GM12878 (cell line): ENCODE data around the gene ANKRD34A. TPM values are rescaled to one million over a fixed set of nuclear protein-coding genes. Genes with fewer than 3 reads are reported as not detected.

ENCODE experiments used
- ATF7 ChIP-seq: fragments of 450-650 bp; IDR thresholded peaks from 2 replicates; pipeline ENCODE4 v1.6.1; 2016; ENCODE audit warnings: low read depth, mild to moderate bottlenecking
- CBX3 ChIP-seq: fragments of 200-600 bp; sonication (generic); IDR thresholded peaks from 2 replicates; pipeline ENCODE4 v1.6.1; 2016; ENCODE audit warnings: low read depth, borderline replicate concordance
- CREM ChIP-seq: IDR thresholded peaks from 2 replicates; pipeline ENCODE4 v1.6.1; 2014; ENCODE audit warnings: antibody characterized with exemption, low read depth
- ETV6 ChIP-seq, 2 experiments: fragments of 450-650 bp in 1 of 2; IDR thresholded peaks in 1 of 2; conservative IDR thresholded peaks in 1 of 2; 2 replicates each; pipeline ENCODE4 v1.6.1; 2014; ENCODE audit warnings: antibody characterized with exemption in 1 of 2, borderline replicate concordance in 1 of 2, low read depth in 1 of 2, mild to moderate bottlenecking in 1 of 2, moderate library complexity in 1 of 2
- EZH2 ChIP-seq: IDR thresholded peaks from 2 replicates; pipeline ENCODE4 v1.6.1; 2012; ENCODE audit warnings: low read depth, mild to moderate bottlenecking, control low read depth, inconsistent platforms, low read length, borderline replicate concordance; ENCODE audit not compliant: control insufficient read depth
- GABPA ChIP-seq: IDR thresholded peaks from 2 replicates; pipeline ENCODE4 v1.6.1; 2014; ENCODE audit warnings: antibody characterized with exemption, low read depth, mild to moderate bottlenecking, inconsistent platforms
- HSF1 ChIP-seq: fragments of 150-350 bp; IDR thresholded peaks from 2 replicates; pipeline ENCODE4 v1.6.1; 2014; ENCODE audit warnings: mild to moderate bottlenecking, low read depth, low read length
- KLF5 ChIP-seq: fragments of 450-650 bp; IDR thresholded peaks from 2 replicates; pipeline ENCODE4 v1.6.1; 2014; ENCODE audit warnings: mild to moderate bottlenecking; ENCODE audit not compliant: partially characterized antibody
- MEF2A ChIP-seq: IDR thresholded peaks from 2 replicates; pipeline ENCODE4 v1.6.1; 2011; ENCODE audit warnings: low read depth, mild to moderate bottlenecking, low read length, moderate library complexity; ENCODE audit not compliant: insufficient read depth
- SIX5 ChIP-seq: IDR thresholded peaks from 2 replicates; pipeline ENCODE4 v1.6.1; 2011; ENCODE audit warnings: mild to moderate bottlenecking, low read depth, low read length, moderate library complexity; ENCODE audit not compliant: severe bottlenecking
- ZNF217 ChIP-seq: fragments of 450-650 bp; IDR thresholded peaks from 2 replicates; pipeline ENCODE4 v1.6.1; 2017; ENCODE audit warnings: antibody characterized with exemption, mild to moderate bottlenecking
- ZNF384 ChIP-seq: IDR thresholded peaks from 2 replicates; pipeline ENCODE4 v1.6.1; 2012; ENCODE audit warnings: low read depth, mild to moderate bottlenecking, low read length, improper control_type of control experiment, borderline replicate concordance
- ZNF687 ChIP-seq: fragments of 450-650 bp; IDR thresholded peaks from 2 replicates; pipeline ENCODE4 v1.6.1; 2017; ENCODE audit warnings: mild to moderate bottlenecking, moderate library complexity
- ZSCAN29 ChIP-seq: fragments of 450-650 bp; IDR thresholded peaks from 2 replicates; pipeline ENCODE4 v1.6.1; 2017; ENCODE audit warnings: mild to moderate bottlenecking, moderate library complexity
- polyA plus RNA-seq, 11 experiments: library from polyadenylated mRNA; depleted of rRNA in 4 of 11; unstranded in 6 of 11; stranded (reverse) in 5 of 11; fragments of >200 nt; fragmentation: Nextera tagmentation in 4 of 11; fragmentation: Illumina TruSeq in 1 of 11; extraction: Ambion mirVana in 4 of 11; extraction: Trizol in 1 of 11; gene quantifications; 1 replicate in 1 of 11; 2 replicates in 10 of 11; pipeline versions ENCODE4 v1.2.1 to v1.2.3, GENCODE V29; 2011 to 2016; ENCODE audit warnings: inconsistent platforms in 2 of 11, missing spikeins in 2 of 11, low read depth in 1 of 11
- total RNA-seq, 4 experiments: library from RNA; depleted of rRNA in 3 of 4; stranded (reverse); fragments of >200 nt in 3 of 4; fragmentation: Illumina TruSeq in 1 of 4; extraction: Trizol in 1 of 4; gene quantifications; 2 replicates each; pipeline versions ENCODE4 v1.2.1 to v1.2.3, GENCODE V29; 2013 to 2021
- TF ChIP-seq, protein P1 (sequence below): fragments of 450-650 bp; IDR thresholded peaks from 2 replicates; pipeline ENCODE4 v1.6.1; 2017; ENCODE audit warnings: low read depth, mild to moderate bottlenecking, moderate library complexity
- TF ChIP-seq, protein P2 (sequence below): fragments of 450-650 bp; IDR thresholded peaks from 2 replicates; pipeline ENCODE4 v1.6.1; 2017; ENCODE audit warnings: mild to moderate bottlenecking, low read depth, inconsistent platforms; ENCODE audit not compliant: poor library complexity, severe bottlenecking
- TF ChIP-seq, protein P3 (sequence below): fragments of 450-650 bp; IDR thresholded peaks from 2 replicates; pipeline ENCODE4 v1.6.1; 2017; ENCODE audit warnings: borderline replicate concordance

Gene ANKRD34A
- total and polyA plus RNA-seq, 10 of the 15 experiments (the other 5 are each of a cell fraction or from before 2014, with no cell fraction given), result 0.40 to 3.5 (median 1.6) TPM

DNA sequence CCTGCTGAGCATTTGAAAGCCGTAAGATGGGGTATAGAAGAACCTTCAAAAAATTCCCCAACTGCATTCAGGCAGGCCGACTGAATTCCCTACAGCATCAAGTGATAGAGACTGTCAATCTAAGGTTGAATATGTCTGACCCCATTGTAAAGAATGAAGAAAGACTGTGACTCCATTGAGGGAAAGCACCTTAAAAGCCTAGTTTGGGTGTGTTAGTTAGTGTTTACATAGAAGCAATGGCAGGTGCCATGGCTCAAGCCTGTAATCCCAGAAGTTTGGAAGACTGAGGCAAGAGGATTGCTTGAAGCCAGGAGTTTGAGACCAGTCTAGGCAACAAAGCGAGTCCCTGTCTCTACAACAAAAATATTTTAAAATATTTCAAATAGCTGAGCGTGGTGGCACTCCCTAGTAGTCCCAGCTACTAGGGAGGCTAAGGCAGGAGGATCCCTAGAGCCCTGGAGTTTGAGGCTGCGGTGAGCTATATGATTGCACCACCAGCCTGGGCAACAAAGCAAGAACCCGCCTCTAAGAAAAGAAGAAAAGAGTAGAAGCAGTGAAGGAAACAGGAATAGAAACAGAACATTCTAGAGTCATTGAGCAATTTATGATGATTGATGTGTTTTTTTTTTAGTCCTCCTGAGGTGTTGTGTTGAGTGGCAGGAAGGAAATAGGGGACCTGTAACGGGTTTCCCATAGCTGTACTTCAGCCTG lies 15.5 kb upstream of the ANKRD34A start (continued):
- TF ChIP-seq ZNF687, result no peak
- peak; percentile 95 for TF ChIP-seq HSF1
- TF ChIP-seq SIX5, result no peak
- no peak; the same call in 1 of the 2 replicates for TF ChIP-seq ATF7
- TF ChIP-seq KLF5, result no peak
- no peak for TF ChIP-seq GABPA
- no peak for TF ChIP-seq CREM
- TF ChIP-seq MEF2A, result peak; percentile 53; the same call in 1 of the 2 replicates
- TF ChIP-seq, protein P1, sequence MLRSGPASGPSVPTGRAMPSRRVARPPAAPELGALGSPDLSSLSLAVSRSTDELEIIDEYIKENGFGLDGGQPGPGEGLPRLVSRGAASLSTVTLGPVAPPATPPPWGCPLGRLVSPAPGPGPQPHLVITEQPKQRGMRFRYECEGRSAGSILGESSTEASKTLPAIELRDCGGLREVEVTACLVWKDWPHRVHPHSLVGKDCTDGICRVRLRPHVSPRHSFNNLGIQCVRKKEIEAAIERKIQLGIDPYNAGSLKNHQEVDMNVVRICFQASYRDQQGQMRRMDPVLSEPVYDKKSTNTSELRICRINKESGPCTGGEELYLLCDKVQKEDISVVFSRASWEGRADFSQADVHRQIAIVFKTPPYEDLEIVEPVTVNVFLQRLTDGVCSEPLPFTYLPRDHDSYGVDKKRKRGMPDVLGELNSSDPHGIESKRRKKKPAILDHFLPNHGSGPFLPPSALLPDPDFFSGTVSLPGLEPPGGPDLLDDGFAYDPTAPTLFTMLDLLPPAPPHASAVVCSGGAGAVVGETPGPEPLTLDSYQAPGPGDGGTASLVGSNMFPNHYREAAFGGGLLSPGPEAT, result peak; percentile 64; the same call in 1 of the 2 replicates
- TF ChIP-seq ZSCAN29, result no peak
- TF ChIP-seq, protein P2, sequence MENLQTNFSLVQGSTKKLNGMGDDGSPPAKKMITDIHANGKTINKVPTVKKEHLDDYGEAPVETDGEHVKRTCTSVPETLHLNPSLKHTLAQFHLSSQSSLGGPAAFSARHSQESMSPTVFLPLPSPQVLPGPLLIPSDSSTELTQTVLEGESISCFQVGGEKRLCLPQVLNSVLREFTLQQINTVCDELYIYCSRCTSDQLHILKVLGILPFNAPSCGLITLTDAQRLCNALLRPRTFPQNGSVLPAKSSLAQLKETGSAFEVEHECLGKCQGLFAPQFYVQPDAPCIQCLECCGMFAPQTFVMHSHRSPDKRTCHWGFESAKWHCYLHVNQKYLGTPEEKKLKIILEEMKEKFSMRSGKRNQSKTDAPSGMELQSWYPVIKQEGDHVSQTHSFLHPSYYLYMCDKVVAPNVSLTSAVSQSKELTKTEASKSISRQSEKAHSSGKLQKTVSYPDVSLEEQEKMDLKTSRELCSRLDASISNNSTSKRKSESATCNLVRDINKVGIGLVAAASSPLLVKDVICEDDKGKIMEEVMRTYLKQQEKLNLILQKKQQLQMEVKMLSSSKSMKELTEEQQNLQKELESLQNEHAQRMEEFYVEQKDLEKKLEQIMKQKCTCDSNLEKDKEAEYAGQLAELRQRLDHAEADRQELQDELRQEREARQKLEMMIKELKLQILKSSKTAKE, result no peak
- peak; percentile 76 for TF ChIP-seq ZNF384
- no peak for TF ChIP-seq EZH2
- TF ChIP-seq ETV6 (conservative IDR thresholded peaks at IDR 0.05 in 1 of 2, IDR thresholded peaks at IDR 0.05 in 1 of 2; ENCODE audit: borderline replicate concordance in 1 of 2, low read depth in 1 of 2), result peak in 1 of 2 experiments; percentile 83; a peak in 1 of 4 replicates
- TF ChIP-seq CBX3, result no peak
- TF ChIP-seq, protein P3, sequence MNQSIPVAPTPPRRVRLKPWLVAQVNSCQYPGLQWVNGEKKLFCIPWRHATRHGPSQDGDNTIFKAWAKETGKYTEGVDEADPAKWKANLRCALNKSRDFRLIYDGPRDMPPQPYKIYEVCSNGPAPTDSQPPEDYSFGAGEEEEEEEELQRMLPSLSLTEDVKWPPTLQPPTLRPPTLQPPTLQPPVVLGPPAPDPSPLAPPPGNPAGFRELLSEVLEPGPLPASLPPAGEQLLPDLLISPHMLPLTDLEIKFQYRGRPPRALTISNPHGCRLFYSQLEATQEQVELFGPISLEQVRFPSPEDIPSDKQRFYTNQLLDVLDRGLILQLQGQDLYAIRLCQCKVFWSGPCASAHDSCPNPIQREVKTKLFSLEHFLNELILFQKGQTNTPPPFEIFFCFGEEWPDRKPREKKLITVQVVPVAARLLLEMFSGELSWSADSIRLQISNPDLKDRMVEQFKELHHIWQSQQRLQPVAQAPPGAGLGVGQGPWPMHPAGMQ, result no peak
- no peak for TF ChIP-seq ZNF217
